Epithelial cell of prostate (primary cell): ENCODE data around the gene DAZAP1.

Experiments used
- DNase-seq: peaks from one replicate; pipeline ENCODE4 v3.0.0-alpha.2; 2011; ENCODE audit warnings: low read depth, low spot score
- H3K27ac ChIP-seq: fragments of 450-650 bp; 2 replicates; pipeline ENCODE4 v1.5.1; 2017; ENCODE audit warnings: mild to moderate bottlenecking

The DAZAP1 gene

DNA sequence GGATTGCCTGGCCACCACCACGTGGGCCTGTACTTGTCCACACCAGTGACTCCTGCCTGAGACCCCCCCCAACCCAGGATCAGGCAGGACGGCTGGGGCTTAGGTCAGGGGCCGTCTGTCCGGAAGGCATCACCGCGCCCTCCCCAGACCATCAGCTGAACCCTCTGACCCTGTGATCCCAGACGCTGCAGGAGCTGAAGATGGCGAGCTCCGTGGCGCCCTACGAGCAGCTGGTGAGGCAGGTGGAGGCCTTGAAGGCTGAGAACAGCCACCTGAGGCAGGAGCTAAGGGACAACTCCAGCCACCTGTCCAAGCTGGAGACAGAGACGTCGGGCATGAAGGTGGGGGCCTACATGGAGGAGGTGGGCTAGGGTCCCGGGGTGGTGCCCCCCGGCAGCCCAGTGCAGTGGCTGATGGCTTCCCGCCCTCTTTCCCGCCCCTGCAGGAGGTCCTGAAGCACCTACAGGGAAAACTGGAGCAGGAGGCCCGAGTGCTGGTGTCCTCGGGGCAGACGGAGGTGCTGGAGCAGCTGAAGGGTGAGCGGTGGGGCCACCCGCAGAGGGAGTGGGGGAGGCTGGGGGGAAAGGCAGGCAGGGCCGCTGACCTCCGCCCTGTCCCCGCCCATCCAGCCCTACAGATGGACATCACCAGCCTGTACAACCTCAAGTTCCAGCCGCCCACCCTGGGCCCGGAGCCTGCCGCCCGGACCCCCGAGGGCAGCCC lies 45.6 kb downstream of the DAZAP1 start:
- H3K27ac ChIP-seq = no peak overlapping the region
- no peak for DNase-seq

GRCh38 chr19:1453525-1454364 lies 46.4 kb downstream of the DAZAP1 start:
- no peak overlapping the region for H3K27ac ChIP-seq
- no peak for DNase-seq

DNA sequence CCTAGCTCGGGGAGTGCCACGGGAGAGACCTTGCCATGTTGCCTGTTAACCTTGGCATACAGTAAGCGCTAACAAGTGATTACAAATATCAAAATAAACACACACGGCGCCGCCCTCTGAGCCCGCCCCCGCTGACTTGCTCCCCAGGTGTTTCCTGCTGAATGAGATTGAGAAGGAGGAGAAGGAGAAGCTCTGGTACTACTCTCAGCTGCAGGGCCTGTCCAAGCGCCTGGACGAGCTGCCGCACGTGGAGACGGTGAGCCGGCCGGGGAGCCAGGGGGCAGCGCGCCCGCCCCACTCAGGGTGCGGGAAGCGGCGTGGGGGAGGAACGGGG lies 47.6 kb downstream of the DAZAP1 start:
- DNase-seq = no peak
- H3K27ac ChIP-seq = peak overlapping the region; percentile 28

DNA sequence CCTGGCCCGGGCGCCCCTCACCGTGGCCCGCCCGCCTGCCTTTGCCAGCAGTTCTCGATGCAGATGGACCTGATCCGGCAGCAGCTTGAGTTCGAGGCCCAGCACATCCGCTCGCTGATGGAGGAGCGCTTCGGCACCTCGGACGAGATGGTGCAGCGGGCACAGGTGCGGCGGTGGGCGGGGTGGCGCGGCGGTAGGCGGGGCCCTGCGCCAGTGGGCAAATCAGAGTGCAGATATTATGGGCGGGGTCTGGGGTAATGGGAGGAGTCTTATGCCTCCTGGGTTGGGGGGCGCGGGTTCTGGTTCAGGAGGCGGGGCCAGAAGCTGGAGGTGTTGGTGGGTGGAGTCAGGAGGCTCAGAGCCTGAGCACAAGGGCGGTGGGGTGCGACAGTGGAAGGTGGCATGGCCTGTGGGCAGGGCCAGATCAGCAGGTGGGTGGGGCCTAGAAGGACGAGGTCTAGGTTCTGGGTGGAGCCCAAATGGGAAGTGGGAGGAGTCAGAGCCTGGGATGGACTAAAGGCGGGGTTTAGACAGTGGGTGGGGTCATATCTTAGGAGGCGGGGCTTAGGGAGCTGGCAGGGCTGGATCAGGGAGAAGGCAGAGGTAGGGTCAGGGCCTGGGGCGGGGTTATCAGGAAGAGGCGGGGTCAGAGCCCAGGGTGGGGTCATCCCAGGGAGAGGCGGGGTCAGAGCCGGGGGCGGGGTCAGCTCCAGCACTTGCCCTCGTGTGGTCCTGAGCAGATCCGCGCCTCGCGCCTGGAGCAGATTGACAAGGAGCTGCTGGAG lies 48.1 kb downstream of the DAZAP1 start:
- peak overlapping the region; percentile 28 for H3K27ac ChIP-seq
- peak; percentile 44 for DNase-seq

- H3K27ac ChIP-seq = no peak overlapping the region
- no peak for DNase-seq
These were observed 48.9 kb downstream of the DAZAP1 start for GRCh38 chr19:1456121-1456900.

- H3K27ac ChIP-seq = no peak overlapping the region
- DNase-seq = no peak
These were observed 49.8 kb downstream of the DAZAP1 start for GRCh38 chr19:1457031-1457739.

DNA sequence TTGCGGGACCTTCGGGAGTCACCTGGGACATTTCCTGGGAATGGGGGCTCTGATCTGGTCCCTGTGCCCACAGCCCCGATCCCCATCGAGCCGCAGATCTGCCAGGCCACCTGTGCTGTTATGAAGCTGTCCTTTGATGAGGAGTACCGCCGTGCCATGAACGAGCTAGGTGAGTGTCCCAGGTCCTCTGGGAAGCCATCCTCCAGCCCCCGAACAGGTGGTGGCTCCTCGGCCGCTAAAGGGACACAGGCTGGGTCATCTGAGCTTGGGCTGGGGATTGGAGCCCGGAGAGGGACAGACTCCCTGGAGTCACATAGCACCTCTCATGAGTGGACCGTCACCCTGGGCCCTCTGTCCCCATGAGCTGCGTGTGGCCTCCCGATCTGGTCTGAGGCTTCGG lies 50.5 kb downstream of the DAZAP1 start:
- no peak for DNase-seq
- H3K27ac ChIP-seq = no peak overlapping the region

GRCh38 chr19:1459479-1459878 lies 52.1 kb downstream of the DAZAP1 start:
- no peak overlapping the region for H3K27ac ChIP-seq
- no peak for DNase-seq

DNA sequence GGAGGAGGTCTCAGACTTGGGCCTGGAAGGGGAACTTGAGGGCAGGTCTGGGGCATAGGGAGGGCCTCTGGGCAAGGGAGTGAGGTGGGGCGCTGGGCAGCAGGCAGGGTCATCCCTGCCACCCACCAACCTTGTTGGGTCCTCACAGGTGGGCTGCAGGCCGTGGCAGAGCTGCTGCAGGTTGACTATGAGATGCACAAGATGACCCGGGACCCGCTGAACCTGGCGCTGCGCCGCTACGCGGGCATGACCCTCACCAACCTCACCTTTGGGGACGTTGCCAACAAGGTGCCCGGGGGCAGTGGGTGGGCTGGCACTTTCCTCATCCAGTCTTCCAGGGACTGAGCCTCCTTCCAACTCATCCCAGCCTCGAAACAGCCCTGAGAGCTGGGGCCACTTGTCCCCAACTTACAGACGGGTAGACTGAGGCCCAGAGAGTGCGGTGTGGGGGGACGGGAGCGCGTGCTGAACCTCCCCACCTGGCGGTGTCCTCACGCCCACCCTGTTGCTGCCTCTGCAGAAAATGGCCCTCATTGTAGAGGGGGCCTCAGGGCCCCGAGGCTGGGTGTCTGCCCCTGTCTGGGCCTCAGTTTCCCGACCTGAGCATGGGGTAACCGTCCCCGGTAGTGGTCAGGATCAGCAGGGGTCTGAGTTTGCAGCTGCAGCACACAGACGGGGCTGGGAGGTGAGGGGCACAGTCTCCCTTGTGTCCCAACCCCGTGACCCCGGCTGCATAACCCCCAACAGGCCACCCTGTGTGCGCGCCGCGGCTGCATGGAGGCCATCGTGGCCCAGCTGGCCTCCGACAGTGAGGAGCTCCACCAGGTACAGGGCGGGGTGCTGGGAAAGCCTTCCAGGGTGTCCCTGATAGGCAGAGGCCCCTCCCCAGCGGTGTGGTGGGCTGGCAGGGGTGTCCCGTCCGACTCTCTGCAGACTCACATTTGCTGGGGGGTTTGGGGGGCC lies 52.9 kb downstream of the DAZAP1 start:
- DNase-seq = no peak
- no peak overlapping the region for H3K27ac ChIP-seq

DNA sequence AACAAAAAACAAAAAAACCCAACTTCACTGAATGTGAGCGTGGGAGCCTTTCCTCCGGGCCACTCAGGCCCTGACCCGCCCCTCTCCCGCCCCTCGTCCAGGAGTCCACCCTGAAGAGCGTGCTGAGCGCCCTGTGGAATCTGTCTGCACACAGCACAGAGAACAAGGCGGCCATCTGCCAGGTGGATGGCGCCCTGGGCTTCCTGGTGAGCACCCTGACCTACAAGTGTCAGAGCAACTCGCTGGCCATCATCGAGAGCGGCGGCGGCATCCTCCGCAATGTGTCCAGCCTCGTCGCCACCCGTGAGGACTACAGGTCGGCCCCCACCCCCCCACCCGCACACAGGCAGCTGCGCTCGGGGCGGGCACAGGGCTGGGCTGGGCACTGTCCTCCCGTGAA lies 54.5 kb downstream of the DAZAP1 start:
- H3K27ac ChIP-seq = no peak overlapping the region
- DNase-seq = no peak

GRCh38 chr19:1465191-1466016 lies 58.0 kb downstream of the DAZAP1 start:
- no peak for DNase-seq
- H3K27ac ChIP-seq = no peak overlapping the region

DNA sequence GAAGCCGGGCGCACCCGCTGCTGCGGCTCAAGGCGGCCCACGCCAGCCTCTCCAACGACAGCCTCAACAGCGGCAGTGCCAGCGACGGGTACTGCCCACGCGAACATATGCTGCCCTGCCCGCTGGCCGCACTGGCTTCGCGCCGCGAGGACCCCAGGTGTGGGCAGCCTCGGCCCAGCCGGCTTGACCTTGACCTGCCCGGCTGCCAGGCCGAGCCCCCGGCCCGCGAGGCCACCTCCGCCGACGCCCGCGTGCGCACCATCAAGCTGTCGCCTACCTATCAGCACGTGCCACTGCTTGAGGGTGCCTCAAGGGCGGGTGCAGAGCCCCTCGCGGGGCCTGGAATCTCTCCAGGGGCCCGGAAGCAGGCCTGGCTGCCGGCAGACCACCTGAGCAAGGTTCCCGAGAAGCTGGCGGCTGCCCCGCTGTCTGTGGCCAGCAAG lies 58.7 kb downstream of the DAZAP1 start:
- DNase-seq = no peak

GRCh38 chr19:1466461-1467214 lies 59.3 kb downstream of the DAZAP1 start:
- no peak overlapping the region for H3K27ac ChIP-seq
- no peak for DNase-seq

More for the DNA sequence above, 58.7 kb downstream of the DAZAP1 start:
- H3K27ac ChIP-seq = no peak overlapping the region

DNA sequence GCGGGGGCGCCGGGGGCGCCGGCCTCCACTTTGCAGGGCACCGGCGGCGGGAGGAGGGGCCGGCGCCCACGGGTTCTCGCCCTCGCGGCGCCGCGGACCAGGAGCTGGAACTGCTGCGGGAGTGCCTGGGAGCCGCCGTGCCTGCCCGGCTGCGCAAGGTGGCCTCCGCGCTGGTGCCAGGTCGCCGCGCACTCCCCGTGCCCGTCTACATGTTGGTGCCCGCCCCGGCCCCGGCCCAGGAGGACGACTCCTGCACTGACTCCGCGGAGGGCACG lies 59.8 kb downstream of the DAZAP1 start:
- no peak overlapping the region for H3K27ac ChIP-seq
- no peak for DNase-seq

DNA sequence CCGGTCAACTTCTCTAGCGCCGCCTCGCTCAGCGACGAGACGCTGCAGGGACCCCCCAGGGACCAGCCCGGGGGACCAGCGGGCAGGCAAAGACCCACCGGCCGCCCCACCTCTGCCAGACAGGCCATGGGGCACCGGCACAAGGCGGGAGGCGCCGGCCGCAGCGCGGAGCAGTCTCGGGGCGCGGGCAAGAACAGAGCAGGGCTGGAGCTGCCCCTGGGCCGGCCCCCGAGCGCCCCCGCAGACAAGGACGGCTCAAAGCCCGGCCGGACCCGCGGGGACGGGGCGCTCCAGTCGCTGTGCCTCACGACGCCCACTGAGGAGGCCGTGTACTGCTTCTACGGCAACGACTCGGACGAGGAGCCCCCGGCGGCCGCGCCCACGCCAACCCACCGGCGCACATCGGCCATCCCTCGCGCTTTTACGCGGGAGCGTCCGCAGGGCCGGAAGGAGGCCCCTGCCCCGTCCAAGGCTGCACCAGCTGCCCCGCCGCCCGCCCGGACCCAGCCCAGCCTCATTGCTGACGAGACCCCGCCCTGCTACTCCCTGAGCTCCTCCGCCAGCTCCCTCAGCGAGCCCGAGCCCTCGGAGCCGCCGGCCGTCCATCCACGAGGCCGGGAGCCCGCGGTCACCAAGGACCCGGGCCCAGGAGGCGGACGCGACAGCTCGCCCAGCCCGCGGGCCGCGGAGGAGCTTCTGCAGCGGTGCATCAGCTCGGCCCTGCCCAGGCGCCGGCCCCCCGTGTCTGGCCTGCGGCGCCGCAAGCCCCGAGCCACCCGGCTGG lies 60.3 kb downstream of the DAZAP1 start:
- H3K27ac ChIP-seq = no peak overlapping the region
- DNase-seq = no peak

GRCh38 chr19:1468274-1468820 lies 61.0 kb downstream of the DAZAP1 start:
- no peak for DNase-seq
- H3K27ac ChIP-seq = no peak overlapping the region
